ENCODE data around the gene CHRNA4. TPM values are rescaled to one million over a fixed set of nuclear protein-coding genes. Genes with fewer than 3 reads are reported as not detected.

CHRNA4 gene
- total RNA-seq, 6 experiments from 2014 or later, result 4.6 to 165 (median 26.8) TPM

DNA sequence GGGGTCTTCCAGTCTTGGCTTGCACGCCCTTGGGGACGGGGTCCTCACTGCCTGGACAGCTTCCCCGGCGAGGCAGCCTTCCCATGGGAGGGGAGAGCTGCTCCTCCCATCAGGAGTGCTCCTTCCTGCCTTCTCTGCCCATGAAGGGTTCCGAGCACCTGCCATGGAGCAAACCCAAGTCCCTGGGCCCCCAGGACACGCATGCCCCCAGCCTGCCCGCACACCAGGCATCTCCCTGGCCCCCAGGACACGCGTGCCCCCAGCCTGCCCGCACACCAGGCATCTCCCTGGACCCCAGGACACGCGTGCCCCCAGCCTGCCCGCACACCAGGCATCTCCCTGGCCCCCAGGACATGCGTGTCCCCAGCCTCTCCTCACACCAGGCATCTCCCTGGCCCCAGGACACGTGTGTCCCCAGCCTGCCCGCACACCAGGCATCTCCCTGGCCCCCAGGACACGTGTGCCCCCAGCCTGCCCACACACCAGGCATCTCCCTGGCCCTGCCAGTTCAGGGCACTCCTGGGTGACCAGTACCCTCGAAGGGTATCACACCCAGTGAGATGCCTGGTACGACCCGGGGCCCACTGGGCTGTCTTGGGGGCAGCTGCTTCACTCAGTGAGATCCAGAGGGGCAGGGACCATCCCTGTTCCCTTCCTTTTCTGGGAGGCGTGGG, 46.4 kb downstream of the CHRNA4 start:
- ATAC-seq, result no peak
- intact Hi-C loops (cut with DNase I), result loop anchor here in 1 of 2 donors (5.0 kb wide), 1 partner anchor 68 kb away; no protein-coding TSS in a partner anchor
- Histone ChIP-seq H3K36me3 (no peaks in the 10 kb centered on the region), H3K9me3 (no peaks in the 10 kb centered on the region), H3K4me1 (no peaks in the 10 kb centered on the region), H3K27ac (no peak overlapping the region), H3K27me3 (no peaks in the 10 kb centered on the region), H3K4me3 (no peak overlapping the region)
- WGBS (ENCODE audit: insufficient coverage, low coverage, low lambda C conversion rate, missing lambda C conversion rate), result 43% methylated on average over 2 of the region's 21 CpGs
- DNase-seq, result peak in 2 of 3 donors; percentile 10 to 45
- TF ChIP-seq, protein P1, sequence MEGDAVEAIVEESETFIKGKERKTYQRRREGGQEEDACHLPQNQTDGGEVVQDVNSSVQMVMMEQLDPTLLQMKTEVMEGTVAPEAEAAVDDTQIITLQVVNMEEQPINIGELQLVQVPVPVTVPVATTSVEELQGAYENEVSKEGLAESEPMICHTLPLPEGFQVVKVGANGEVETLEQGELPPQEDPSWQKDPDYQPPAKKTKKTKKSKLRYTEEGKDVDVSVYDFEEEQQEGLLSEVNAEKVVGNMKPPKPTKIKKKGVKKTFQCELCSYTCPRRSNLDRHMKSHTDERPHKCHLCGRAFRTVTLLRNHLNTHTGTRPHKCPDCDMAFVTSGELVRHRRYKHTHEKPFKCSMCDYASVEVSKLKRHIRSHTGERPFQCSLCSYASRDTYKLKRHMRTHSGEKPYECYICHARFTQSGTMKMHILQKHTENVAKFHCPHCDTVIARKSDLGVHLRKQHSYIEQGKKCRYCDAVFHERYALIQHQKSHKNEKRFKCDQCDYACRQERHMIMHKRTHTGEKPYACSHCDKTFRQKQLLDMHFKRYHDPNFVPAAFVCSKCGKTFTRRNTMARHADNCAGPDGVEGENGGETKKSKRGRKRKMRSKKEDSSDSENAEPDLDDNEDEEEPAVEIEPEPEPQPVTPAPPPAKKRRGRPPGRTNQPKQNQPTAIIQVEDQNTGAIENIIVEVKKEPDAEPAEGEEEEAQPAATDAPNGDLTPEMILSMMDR (IDR thresholded peaks at IDR 0.05), result no peak
- TF ChIP-seq POLR2A (IDR thresholded peaks at IDR 0.05), result no peak

DNA sequence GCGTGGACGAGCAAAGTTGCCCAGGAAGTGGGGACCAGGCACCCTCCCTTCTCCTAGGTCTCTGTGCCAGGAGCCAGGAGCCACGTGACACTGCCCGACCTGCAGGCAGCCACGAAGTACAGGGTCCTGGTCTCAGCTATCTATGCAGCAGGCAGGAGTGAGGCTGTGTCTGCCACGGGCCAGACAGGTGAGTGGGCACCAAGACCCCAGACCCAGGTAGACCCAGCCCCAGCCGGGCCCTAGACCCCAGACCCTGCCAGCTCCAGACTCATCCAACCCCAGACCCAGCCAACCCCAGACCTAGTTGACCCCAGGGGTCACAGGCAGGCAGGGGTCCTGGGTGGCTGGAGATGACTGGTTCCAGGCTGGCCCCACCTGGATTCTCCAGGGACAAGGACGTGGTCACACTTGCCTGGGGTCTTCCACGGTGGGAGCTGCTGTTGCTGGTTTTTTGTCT, 47.1 kb downstream of the CHRNA4 start:
- Histone ChIP-seq H3K36me3 (no peaks in the 10 kb centered on the region), H3K9me3 (no peaks in the 10 kb centered on the region), H3K27me3 (no peaks in the 10 kb centered on the region), H3K27ac (no peak overlapping the region), H3K4me3 (no peak overlapping the region), H3K4me1 (no peaks in the 10 kb centered on the region)
- DNase-seq, result peak in 2 of 3 donors; percentile 11 to 37
- intact Hi-C loops (cut with DNase I), result loop anchor here in 1 of 2 donors (5.0 kb wide), 1 partner anchor 68 kb away; no protein-coding TSS in a partner anchor
- no peak for ATAC-seq
- TF ChIP-seq POLR2A (IDR thresholded peaks at IDR 0.05), result no peak
- TF ChIP-seq, protein P1 (IDR thresholded peaks at IDR 0.05), result no peak
- 46% methylated on average over 2 of the region's 9 CpGs for WGBS (ENCODE audit: insufficient coverage, low coverage, low lambda C conversion rate, missing lambda C conversion rate)

DNA sequence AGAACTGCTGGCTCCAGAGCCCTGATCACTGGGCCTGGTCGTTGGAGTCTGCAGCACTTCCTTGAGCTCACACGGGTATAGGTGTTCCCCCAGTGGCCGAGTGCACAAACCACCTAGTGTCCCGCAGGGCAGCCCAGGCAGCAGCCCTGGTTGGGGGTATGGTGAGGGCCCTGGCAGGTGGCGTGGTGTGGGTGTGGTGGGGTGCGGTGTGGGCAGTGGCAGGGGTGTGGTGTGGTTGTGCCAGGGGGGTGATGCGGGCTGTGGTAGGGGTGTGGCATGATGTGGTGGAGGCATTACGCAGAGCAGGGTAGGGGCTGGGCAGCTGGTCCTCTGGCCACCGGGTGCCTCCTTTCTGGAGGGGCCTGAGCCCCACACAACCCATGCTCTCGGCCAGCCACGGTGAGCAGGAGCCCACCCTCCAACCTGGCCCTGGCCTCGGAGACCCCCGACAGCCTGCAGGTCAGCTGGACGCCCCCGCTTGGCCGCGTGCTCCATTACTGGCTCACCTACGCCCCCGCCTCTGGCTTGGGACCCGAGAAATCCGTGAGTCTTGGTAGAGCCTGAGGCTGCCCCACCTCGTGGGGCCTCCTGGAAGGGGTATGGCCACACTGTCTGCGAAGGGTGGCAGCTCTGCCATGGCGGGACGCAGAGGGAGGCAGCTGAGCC, 47.7 kb downstream of the CHRNA4 start:
- no peak overlapping the region for H3K4me3 ChIP-seq
- no peaks in the 10 kb centered on the region for H3K9me3 ChIP-seq
- H3K4me1 ChIP-seq, result no peaks in the 10 kb centered on the region
- no peaks in the 10 kb centered on the region for H3K27me3 ChIP-seq
- TF ChIP-seq, protein P1 (IDR thresholded peaks at IDR 0.05), result no peak
- TF ChIP-seq POLR2A (IDR thresholded peaks at IDR 0.05), result no peak
- ATAC-seq (no peak), DNase-seq (peak in 2 of 3 donors; percentile 15 to 49)
- WGBS (ENCODE audit: insufficient coverage, low coverage, low lambda C conversion rate, missing lambda C conversion rate), result 83% methylated on average over 3 of the region's 25 CpGs
- H3K27ac ChIP-seq, result no peak overlapping the region
- H3K36me3 ChIP-seq, result no peaks in the 10 kb centered on the region
- intact Hi-C loops (cut with DNase I), result loop anchor here in 1 of 2 donors (5.0 kb wide), 1 partner anchor 69 kb away; no protein-coding TSS in a partner anchor

DNA sequence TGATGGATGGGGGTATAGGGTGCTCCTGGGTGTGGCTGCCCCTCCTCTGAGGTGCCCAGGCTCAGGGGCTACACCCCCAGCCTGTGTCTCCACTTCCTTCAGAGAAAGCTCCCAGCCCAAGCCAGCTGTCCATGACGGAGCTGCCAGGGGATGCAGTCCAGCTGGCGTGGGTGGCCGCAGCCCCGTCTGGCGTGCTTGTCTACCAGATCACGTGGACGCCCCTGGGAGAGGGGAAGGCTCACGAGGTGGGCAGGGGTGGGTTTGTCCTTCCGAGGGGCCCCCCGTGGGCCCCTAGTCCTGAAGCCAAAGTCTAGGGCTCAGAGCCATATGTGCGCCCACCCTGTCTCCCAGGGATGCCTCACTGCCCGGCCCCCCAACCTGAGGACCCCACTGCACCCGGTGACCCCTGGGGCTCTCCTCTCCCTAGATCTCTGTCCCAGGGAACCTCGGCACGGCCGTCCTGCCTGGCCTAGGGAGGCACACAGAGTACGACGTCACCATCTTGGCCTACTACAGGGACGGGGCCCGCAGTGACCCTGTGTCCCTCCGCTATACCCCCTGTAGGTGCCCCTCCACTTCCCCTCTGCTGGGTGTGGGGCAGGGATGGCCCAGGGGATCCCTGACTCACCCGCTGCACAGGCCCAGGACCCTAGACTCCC, 48.3 kb downstream of the CHRNA4 start:
- H3K9me3 ChIP-seq, result no peaks in the 10 kb centered on the region
- TF ChIP-seq, protein P1 (IDR thresholded peaks at IDR 0.05), result no peak
- no peak for TF ChIP-seq POLR2A (IDR thresholded peaks at IDR 0.05)
- no peak for DNase-seq
- H3K27me3 ChIP-seq, result no peaks in the 10 kb centered on the region
- ATAC-seq, result no peak
- no peaks in the 10 kb centered on the region for H3K36me3 ChIP-seq
- H3K27ac ChIP-seq, result no peak overlapping the region
- intact Hi-C loops (cut with DNase I), result loop anchor here in 1 of 2 donors (5.0 kb wide), 1 partner anchor 69 kb away; no protein-coding TSS in a partner anchor
- H3K4me1 ChIP-seq, result no peaks in the 10 kb centered on the region
- no CpG with 5 or more reads among the region's 22 CpGs for WGBS (ENCODE audit: insufficient coverage, low coverage, low lambda C conversion rate, missing lambda C conversion rate)
- no peak overlapping the region for H3K4me3 ChIP-seq

Measured in right lobe of liver (tissue), 6 donors.